ENCODE data around the gene ENTHD1. TPM values are rescaled to one million over a fixed set of nuclear protein-coding genes. Genes with fewer than 3 reads are reported as not detected.

The ENTHD1 gene
- total RNA-seq, 1 donor from 2014 or later = not detected

GRCh38 chr22:39900306-39901227 is 7.0 kb upstream of the ENTHD1 start, which contains the start of gene GRAP2:
TSS of gene GRAP2 (plus strand) at chr22:39901084. CDS start at chr22:39947107, 46,023 bp downstream.
- no peak within 1 kb of the TSS for H3K4me3 Mint-ChIP-seq
- no peak within 1 kb of the TSS for H3K27ac Mint-ChIP-seq (ENCODE audit: unreplicated experiment)
- DNase-seq (ENCODE audit: low read depth, low spot score) = no peak
- H3K36me3 Mint-ChIP-seq (ENCODE audit: low read depth) = no peaks in the 10 kb centered on the region
- H3K9me3 Mint-ChIP-seq = no peaks in the 10 kb centered on the region
- H3K27me3 Mint-ChIP-seq (ENCODE audit: low read depth) = peaks cover 21% of the 10 kb centered on the region
- no peak for TF ChIP-seq CTCF (conservative IDR thresholded peaks at IDR 0.05)
- H3K4me1 Mint-ChIP-seq = no peaks in the 10 kb centered on the region

- DNase-seq (ENCODE audit: low read depth, low spot score) = no peak
- no peak for TF ChIP-seq CTCF (conservative IDR thresholded peaks at IDR 0.05)
- Mint-ChIP-seq H3K4me1 (no peaks in the 10 kb centered on the region), H3K27me3 (ENCODE audit: low read depth) (peaks cover 21% of the 10 kb centered on the region), H3K4me3 (no peak overlapping the region), H3K36me3 (ENCODE audit: low read depth) (no peaks in the 10 kb centered on the region), H3K27ac (ENCODE audit: unreplicated experiment) (no peak overlapping the region), H3K9me3 (no peaks in the 10 kb centered on the region)
These were observed 5.4 kb upstream of the ENTHD1 start for GRCh38 chr22:39898997-39899396.

GRCh38 chr22:39897841-39898240 is 4.3 kb upstream of the ENTHD1 start:
- no peak overlapping the region for H3K4me3 Mint-ChIP-seq
- no peak overlapping the region for H3K27ac Mint-ChIP-seq (ENCODE audit: unreplicated experiment)
- H3K9me3 Mint-ChIP-seq = no peaks in the 10 kb centered on the region
- peaks cover 21% of the 10 kb centered on the region for H3K27me3 Mint-ChIP-seq (ENCODE audit: low read depth)
- no peak for DNase-seq (ENCODE audit: low read depth, low spot score)
- no peaks in the 10 kb centered on the region for H3K36me3 Mint-ChIP-seq (ENCODE audit: low read depth)
- H3K4me1 Mint-ChIP-seq = no peaks in the 10 kb centered on the region
- no peak for TF ChIP-seq CTCF (conservative IDR thresholded peaks at IDR 0.05)

- Mint-ChIP-seq H3K4me3 (no peak overlapping the region), H3K4me1 (no peaks in the 10 kb centered on the region), H3K27me3 (ENCODE audit: low read depth) (peaks cover 12% of the 10 kb centered on the region), H3K36me3 (ENCODE audit: low read depth) (no peaks in the 10 kb centered on the region), H3K27ac (ENCODE audit: unreplicated experiment) (no peak overlapping the region), H3K9me3 (no peaks in the 10 kb centered on the region)
- no peak for DNase-seq (ENCODE audit: low read depth, low spot score)
- no peak for TF ChIP-seq CTCF (conservative IDR thresholded peaks at IDR 0.05)
These were observed 2.9 kb upstream of the ENTHD1 start for GRCh38 chr22:39896313-39896996.

GRCh38 chr22:39895682-39896081 is 2.1 kb upstream of the ENTHD1 start:
- H3K27me3 Mint-ChIP-seq (ENCODE audit: low read depth) = peaks cover 5% of the 10 kb centered on the region

More at GRCh38 chr22:39895682-39896081, 2.1 kb upstream of the ENTHD1 start:
- Mint-ChIP-seq H3K36me3 (ENCODE audit: low read depth) (no peaks in the 10 kb centered on the region), H3K4me1 (no peaks in the 10 kb centered on the region), H3K9me3 (no peaks in the 10 kb centered on the region), H3K4me3 (no peak overlapping the region), H3K27ac (ENCODE audit: unreplicated experiment) (no peak overlapping the region)
- no peak for TF ChIP-seq CTCF (conservative IDR thresholded peaks at IDR 0.05)
- no peak for DNase-seq (ENCODE audit: low read depth, low spot score)
